Glomerular visceral epithelial cell (primary cell): ENCODE results near the gene C10orf95.

Experiments used
- DNase-seq: peaks from one replicate; pipeline ENCODE4 v3.0.0-alpha.2; 2016; ENCODE audit errors: extremely low spot score

C10orf95 gene

DNA sequence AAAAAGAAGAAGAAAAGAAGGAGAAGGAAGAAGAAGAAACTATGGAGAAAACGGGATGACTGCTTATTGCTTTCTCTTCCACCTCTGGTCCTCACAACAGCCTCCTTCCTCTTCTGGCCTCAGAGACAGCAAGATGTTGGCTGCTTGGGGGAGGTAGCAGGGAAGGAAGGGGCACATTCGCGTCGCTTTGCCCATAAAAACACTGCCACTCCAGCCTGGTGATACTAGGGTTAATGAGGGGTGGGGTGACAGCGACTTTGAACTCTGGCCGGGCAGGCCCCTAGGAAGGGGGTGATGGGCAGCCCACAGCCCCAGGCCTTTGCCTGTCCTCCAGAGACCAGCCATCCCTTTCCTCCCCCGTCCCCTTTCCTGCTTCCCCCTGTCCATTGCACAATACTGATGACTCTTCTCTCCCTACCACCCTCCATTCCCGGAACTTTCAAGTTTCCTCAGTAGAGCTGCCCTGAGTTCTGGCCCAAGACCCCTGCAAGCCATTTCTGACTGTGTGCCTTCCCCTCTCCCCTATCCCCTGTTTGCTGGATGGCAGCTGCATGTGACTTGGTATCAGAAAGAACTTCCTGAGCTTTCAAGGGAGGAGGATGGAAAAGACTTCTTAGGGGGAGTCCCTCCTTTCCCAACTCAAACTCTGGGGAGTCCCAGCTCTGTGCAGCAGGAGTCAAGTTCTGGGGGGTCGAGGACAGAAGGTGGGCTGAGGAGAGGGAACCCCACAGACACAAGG lies 16.8 kb downstream of the C10orf95 start:
- peak; percentile 29 for DNase-seq

- DNase-seq, result no peak
These were observed 17.7 kb downstream of the C10orf95 start for GRCh38 chr10:102433619-102434046.

- DNase-seq, result peak; percentile 97
These were observed 19.0 kb downstream of the C10orf95 start, which contains the start of gene CUEDC2 for GRCh38 chr10:102432162-102432950. CUEDC2 (minus strand) TSS chr10:102432574; CDS start chr10:102425188, 7,386 bp downstream.

GRCh38 chr10:102431452-102432124 lies 19.8 kb downstream of the C10orf95 start:
- no peak for DNase-seq

- no peak for DNase-seq
These were observed 21.9 kb downstream of the C10orf95 start for GRCh38 chr10:102429468-102429867.

GRCh38 chr10:102426803-102427287 lies 24.5 kb downstream of the C10orf95 start:
- DNase-seq, result no peak

- no peak for DNase-seq
These were observed 25.9 kb downstream of the C10orf95 start for GRCh38 chr10:102425444-102425843.

DNA sequence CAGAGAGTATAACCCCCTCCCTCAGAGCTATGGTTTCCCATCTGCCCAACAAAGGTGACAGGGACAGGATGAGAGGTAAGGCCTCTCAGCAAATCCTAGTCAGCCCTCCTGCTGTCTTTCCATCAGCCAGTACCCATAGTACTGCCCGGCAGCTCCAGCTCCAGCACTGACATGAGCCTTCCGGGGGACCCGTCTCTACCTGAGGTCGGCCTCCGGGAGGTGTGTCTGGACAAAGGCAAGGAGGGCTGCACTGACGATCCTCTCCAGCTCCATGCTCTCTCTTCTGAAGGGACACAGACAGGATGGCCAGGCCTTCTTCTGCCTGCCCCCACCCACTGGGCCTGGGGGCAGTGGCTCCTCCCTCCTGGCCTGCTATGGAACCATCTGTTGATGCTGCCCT lies 26.4 kb downstream of the C10orf95 start:
- no peak for DNase-seq

DNA sequence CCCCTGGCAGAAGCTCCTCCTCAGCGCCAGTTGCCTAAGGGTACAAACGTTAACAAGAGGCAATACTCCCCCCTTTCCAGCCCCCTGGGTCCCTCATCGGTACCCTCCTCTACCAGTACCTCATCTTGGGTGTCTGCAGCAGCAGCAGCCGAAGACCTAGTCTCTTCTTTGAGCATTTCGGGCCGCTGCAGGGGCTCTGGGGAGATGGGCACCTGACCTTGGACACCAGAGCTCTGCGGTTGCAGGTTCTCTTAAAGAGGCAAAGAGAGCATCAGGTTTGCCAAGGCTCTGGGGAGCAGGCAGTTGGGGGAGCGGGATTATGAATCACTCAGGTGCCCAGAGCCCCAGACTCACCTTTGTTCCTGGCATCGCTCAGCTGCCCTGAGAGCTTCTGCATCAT lies 27.2 kb downstream of the C10orf95 start:
- no peak for DNase-seq

DNA sequence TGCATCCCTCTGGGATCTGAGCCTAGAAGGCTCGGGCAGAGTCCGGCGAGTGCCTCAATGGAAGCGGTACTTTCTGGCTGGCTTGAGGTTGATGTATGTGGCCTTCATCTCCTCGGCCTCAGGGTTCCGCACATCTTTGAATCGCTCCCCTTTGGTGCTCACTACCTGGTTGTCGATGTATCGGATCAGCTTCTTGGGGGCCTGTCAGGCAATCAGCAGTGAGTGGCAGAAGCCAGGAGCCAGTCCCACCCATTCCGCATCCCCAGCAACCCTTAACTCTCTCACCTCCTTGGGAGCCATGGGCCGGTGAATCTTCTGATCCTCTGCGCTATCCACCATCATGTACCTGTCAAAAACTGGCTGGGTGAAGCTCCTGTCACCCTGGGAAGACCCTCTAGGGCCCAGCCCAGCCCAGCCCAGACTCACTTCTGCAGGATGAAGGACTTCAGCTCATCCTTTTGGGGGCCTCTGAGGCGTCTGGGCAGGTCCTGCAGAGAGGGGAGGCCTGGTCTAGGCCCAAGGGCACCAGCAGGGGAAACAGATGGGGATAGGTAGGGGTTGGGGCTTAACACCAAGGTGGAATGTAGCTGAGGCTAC lies 27.9 kb downstream of the C10orf95 start:
- no peak for DNase-seq

DNA sequence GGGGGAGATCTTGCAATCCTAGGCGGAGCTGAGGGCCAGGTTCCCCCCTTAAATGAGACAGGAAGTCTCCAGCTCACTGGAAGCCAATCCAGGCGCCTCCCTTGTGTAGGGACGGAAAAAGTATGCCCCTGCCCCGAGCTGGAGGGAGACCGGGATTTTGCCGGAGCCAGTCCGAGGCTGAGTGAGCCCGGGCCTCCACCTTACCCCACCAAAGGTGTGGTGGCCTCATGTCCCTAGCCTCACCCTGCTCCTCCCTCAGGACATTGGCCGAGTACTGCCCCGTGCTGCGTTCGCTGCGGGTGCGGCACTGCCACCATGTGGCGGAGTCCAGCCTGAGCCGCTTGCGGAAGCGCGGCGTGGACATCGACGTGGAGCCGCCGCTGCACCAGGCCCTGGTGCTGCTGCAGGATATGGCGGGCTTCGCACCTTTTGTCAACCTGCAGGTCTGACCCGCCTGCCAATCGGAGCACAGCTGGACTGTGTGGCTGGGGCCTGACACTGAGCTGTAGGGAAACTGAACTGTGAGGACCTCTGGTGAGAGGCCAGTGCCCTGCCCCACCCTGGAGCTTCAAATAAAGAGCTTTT lies 28.7 kb downstream of the C10orf95 start:
- DNase-seq, result peak; percentile 79

GRCh38 chr10:102421757-102422512 lies 29.4 kb downstream of the C10orf95 start:
- peak; percentile 42 for DNase-seq

DNA sequence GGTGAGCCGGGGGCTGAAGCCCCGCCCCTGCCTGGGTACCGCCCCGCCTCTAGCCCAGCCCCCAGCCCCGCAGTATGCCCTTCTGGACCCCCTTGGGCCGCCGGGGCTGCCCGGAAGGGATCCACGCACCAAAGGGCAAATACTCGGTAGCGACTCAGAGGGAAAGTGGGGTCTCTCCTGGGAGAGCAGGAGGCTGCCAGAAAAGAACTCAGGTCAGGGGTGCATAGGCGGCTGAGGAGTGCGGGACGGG lies 29.9 kb downstream of the C10orf95 start:
- no peak for DNase-seq

- DNase-seq, result peak; percentile 97
These were observed 30.4 kb downstream of the C10orf95 start, which contains the start of gene FBXL15 for GRCh38 chr10:102420714-102421506. FBXL15 (plus strand) TSS chr10:102420836; CDS start chr10:102421130, 294 bp downstream.

GRCh38 chr10:102420181-102420713 lies 31.1 kb downstream of the C10orf95 start:
- no peak for DNase-seq

DNA sequence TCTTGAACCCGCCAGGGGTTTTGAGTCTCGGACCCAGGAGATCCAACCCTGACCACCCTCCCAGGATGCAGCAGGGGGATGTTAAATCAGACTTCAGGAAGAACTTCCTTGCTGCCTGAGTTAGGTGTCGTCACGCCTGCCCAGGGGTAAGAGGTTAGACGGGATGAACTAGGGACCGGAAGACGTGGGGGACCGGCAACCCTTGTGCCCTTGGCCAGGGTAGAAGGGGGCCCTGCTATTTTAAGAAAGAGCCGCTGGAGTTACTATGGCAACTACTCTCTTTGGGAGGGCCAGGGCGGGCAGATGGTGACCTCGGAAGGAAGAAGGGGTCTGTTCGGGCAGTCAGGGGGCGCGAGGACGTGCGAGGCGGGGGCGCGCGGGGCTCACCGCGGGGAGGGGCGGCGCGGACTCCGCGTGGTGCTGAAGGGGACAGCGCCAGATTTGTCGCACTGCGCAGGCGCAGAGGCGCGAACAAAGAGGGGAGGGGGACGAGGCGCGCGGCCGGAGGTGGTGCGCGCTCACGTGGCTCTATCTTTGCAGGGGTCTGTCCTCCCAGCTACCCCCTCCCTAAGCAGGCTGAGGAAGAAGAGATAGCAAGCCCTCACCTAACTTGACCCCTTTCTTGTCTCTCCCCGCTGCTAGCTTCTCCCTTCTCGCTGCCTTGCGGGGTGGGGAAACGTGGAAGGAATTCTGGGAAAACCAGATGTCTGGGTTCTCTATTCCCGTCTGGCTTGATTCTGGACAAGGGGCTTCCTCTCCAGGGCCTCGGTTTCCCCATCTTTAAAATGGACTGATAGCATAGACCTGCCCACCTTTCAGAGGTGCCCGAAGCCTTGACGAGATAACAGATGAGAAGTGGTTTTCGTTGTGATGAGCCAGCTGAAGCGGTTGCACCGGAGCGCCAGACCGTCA lies 31.8 kb downstream of the C10orf95 start:
- peak; percentile 51 for DNase-seq

DNA sequence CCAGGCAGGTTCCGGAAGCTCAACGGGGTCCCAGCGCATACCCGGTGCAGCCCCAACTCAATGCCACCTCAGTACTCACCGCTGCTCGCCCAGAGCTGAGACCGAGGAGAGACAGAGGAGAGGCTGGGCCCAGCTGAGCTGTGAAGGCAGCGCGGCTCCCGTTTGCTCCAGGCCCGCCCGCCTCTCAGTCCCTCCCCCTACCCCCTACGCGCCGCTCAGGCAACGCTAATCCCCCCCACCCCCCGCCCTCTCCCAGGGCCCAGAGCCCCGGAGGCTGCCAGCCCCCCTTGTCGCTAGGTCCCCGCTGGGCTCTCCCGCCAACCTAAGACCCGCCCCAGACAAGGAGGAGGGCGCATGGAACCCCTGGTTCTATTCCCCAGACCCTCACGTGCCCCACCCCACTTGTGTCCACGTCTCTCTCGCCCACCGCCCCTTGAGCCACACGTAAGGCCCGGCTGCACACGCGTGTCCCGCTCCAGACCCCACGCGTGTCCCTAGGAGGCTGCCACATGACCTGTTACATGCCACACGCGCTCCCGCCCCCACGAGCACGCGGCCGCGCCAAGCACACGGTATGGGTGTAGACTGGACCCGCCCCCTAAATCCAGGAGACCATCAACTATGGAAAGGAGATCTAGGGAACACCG lies 32.6 kb downstream of the C10orf95 start, which contains the start of gene PSD:
Gene PSD, minus strand, starts transcription at position 164 of the 647 bp plus-strand sequence. CDS start 1,747 bp downstream, outside the sequence.
- no peak for DNase-seq

- no peak for DNase-seq
These were observed 34.6 kb downstream of the C10orf95 start for GRCh38 chr10:102416695-102417094.
